Liver (tissue), 9 donors: ENCODE results near the gene CHMP1B. TPM values are rescaled to one million over a fixed set of nuclear protein-coding genes. Genes with fewer than 3 reads are reported as not detected.

Experiments used
- DNase-seq: peaks from one replicate; pipeline ENCODE4 v3.0.0-alpha.2; 2017; ENCODE audit warnings: low spot score
- H3K27ac ChIP-seq, 2 donors: one replicate each; pipeline ENCODE4 v1.7.0; 2013; ENCODE audit warnings: inconsistent platforms in 2 of 2, low read length in 2 of 2, control low read depth in 1 of 2, low read depth in 1 of 2, mild to moderate bottlenecking in 1 of 2
- H3K27me3 ChIP-seq, 4 donors: one replicate each; pipeline versions ENCODE4 v1.6.1 to v1.7.0; 2013; ENCODE audit warnings: low read length in 3 of 4, inconsistent platforms in 1 of 4, mild to moderate bottlenecking in 1 of 4, moderate library complexity in 1 of 4; ENCODE audit not compliant: control insufficient read depth in 4 of 4, insufficient read depth in 4 of 4
- H3K36me3 ChIP-seq, 4 donors: one replicate each; pipeline versions ENCODE4 v1.6.1 to v1.7.0; 2013; ENCODE audit warnings: low read length in 3 of 4, mild to moderate bottlenecking in 3 of 4, low read depth in 1 of 4, moderate library complexity in 1 of 4; ENCODE audit not compliant: control insufficient read depth in 4 of 4, insufficient read depth in 3 of 4
- H3K4me1 ChIP-seq, 4 donors: one replicate each; pipeline versions ENCODE4 v1.6.1 to v1.7.0; 2013; ENCODE audit warnings: low read length in 3 of 4, mild to moderate bottlenecking in 3 of 4, moderate library complexity in 1 of 4; ENCODE audit not compliant: control insufficient read depth in 4 of 4, insufficient read depth in 4 of 4
- H3K4me3 ChIP-seq, 3 donors: one replicate each; pipeline versions ENCODE4 v1.6.1 to v1.7.0; 2013; ENCODE audit warnings: low read length in 3 of 3, control low read depth in 1 of 3, low read depth in 1 of 3, mild to moderate bottlenecking in 1 of 3
- H3K9ac ChIP-seq, 2 donors: one replicate each; pipeline ENCODE4 v1.7.0; 2013; ENCODE audit warnings: low read length in 2 of 2, mild to moderate bottlenecking in 2 of 2, moderate library complexity in 2 of 2, control low read depth in 1 of 2, low read depth in 1 of 2
- H3K9me3 ChIP-seq, 4 donors: one replicate each; pipeline versions ENCODE4 v1.6.1 to v1.7.0; 2013; ENCODE audit warnings: low read length in 3 of 4; ENCODE audit not compliant: control insufficient read depth in 4 of 4
- EGR1 ChIP-seq, 2 donors: IDR thresholded peaks; 2 replicates each; pipeline ENCODE4 v1.6.1; 2016 to 2018; ENCODE audit warnings: antibody characterized with exemption in 2 of 2, low read depth in 2 of 2
- FOXA1 ChIP-seq: IDR thresholded peaks from 2 replicates; pipeline ENCODE4 v1.6.1; 2016; ENCODE audit warnings: antibody characterized with exemption
- FOXA2 ChIP-seq: IDR thresholded peaks from 2 replicates; pipeline ENCODE4 v1.6.1; 2016; ENCODE audit warnings: antibody characterized with exemption
- GABPA ChIP-seq, 2 donors: IDR thresholded peaks in 1 of 2; conservative IDR thresholded peaks in 1 of 2; 2 replicates each; pipeline ENCODE4 v1.6.1; 2016; ENCODE audit warnings: antibody characterized with exemption in 2 of 2, mild to moderate bottlenecking in 1 of 2, moderate library complexity in 1 of 2
- HNF4A ChIP-seq, 2 donors: conservative IDR thresholded peaks; 2 replicates each; pipeline ENCODE4 v1.6.1; 2016; ENCODE audit warnings: antibody characterized with exemption in 2 of 2, mild to moderate bottlenecking in 2 of 2
- HNF4G ChIP-seq: IDR thresholded peaks from 2 replicates; pipeline ENCODE4 v1.6.1; 2016; ENCODE audit warnings: antibody characterized with exemption
- JUND ChIP-seq, 2 donors: IDR thresholded peaks; 2 replicates each; pipeline ENCODE4 v1.6.1; 2016; ENCODE audit warnings: antibody characterized with exemption in 2 of 2
- NR2F2 ChIP-seq: IDR thresholded peaks from 2 replicates; pipeline ENCODE4 v1.6.1; 2016; ENCODE audit warnings: antibody characterized with exemption
- RAD21 ChIP-seq, 2 donors: IDR thresholded peaks; 2 replicates each; pipeline ENCODE4 v1.6.1; 2016; ENCODE audit warnings: antibody characterized with exemption in 2 of 2, mild to moderate bottlenecking in 2 of 2
- RXRA ChIP-seq, 2 donors: IDR thresholded peaks; 2 replicates each; pipeline ENCODE4 v1.6.1; 2017 to 2018; ENCODE audit warnings: antibody characterized with exemption in 2 of 2, mild to moderate bottlenecking in 1 of 2
- SP1 ChIP-seq: IDR thresholded peaks from 2 replicates; pipeline ENCODE4 v1.6.1; 2018; ENCODE audit warnings: antibody characterized with exemption, mild to moderate bottlenecking
- TAF1 ChIP-seq: conservative IDR thresholded peaks from 2 replicates; pipeline ENCODE4 v1.6.1; 2016; ENCODE audit warnings: antibody characterized with exemption, mild to moderate bottlenecking
- YY1 ChIP-seq: IDR thresholded peaks from 2 replicates; pipeline ENCODE4 v1.6.1; 2016; ENCODE audit warnings: antibody characterized with exemption, mild to moderate bottlenecking
- WGBS: extraction: QIAGEN DNeasy Blood & Tissue Kit; methylation state at CpG from one replicate; pipeline ENCODE4 v1.1.7; 2013; 5-methylcytosine and 5-hydroxymethylcytosine counted together
- polyA plus RNA-seq, 2 donors: library from polyadenylated mRNA; stranded (reverse) in 1 of 2; unstranded in 1 of 2; fragments of 200-250 nt in 1 of 2; fragments of >200 nt in 1 of 2; fragmentation: Nextera tagmentation in 1 of 2; extraction: Ambion mirVana in 1 of 2; gene quantifications; one replicate each; pipeline versions ENCODE4 v1.2.1 to v1.2.3, GENCODE V29; 2013 to 2015
- total RNA-seq, 2 donors: library from RNA; depleted of rRNA; stranded (reverse); fragments of >200 nt; gene quantifications; one replicate each; pipeline ENCODE4 v1.2.3, GENCODE V29; 2014
- TF ChIP-seq, protein P1 (sequence below): IDR thresholded peaks from 2 replicates; pipeline ENCODE4 v1.6.1; 2016; ENCODE audit warnings: antibody characterized with exemption
- TF ChIP-seq, protein P2 (sequence below): IDR thresholded peaks from 2 replicates; pipeline ENCODE4 v1.6.1; 2016; ENCODE audit warnings: antibody characterized with exemption, mild to moderate bottlenecking
- TF ChIP-seq, protein P3 (sequence below): IDR thresholded peaks from 2 replicates; pipeline ENCODE4 v1.6.1; 2016; ENCODE audit warnings: antibody characterized with exemption
- TF ChIP-seq, protein P4 (sequence below): fragments of 150-350 bp; IDR thresholded peaks from 2 replicates; pipeline ENCODE4 v1.5.1; 2017; ENCODE audit warnings: improper control_type of control experiment, low read depth, low read length; ENCODE audit not compliant: missing input control
- TF ChIP-seq, protein P5 (sequence below): IDR thresholded peaks from 2 replicates; pipeline ENCODE4 v1.6.1; 2016; ENCODE audit warnings: antibody characterized with exemption
- donor health status: healthy.
- donor health status: healthy.
- donor health status: healthy.
- donor health status: healthy.
- donor health status: healthy.

CHMP1B gene
- total and polyA plus RNA-seq, 4 donors: 13.6 to 23.6 (median 19.1) TPM

DNA sequence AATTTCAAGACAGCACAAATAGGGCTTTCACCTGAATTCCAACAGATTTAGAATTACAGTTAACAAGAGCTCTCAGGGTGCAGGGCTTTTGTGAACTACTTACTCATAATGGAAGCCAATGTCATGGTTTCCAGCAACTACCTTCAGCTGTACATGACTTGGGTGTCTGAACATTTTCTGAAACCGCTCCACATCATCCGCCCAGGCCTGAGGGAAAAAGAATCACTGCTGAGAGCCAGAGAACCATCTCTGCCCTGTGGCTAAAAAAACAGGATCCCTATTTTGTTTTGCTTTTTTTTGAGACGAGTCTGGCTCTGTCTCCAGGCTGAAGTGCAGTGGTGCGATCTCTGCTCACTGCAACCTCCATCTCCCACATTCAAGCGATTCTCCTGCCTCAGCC lies 38.1 kb downstream of the CHMP1B start:
- no peaks in the 10 kb centered on the region for H3K27me3 ChIP-seq
- H3K36me3 ChIP-seq: peaks cover 2 to 43% (median 36%) of the 10 kb centered on the region in 4 donors
- H3K4me1 ChIP-seq: peaks cover 2 to 12% (median 7%) of the 10 kb centered on the region in 4 donors
- H3K27ac ChIP-seq: no peak overlapping the region
- no peak overlapping the region for H3K4me3 ChIP-seq
- H3K9me3 ChIP-seq: no peaks in the 10 kb centered on the region
- DNase-seq: no peak
- TF ChIP-seq, protein P1, sequence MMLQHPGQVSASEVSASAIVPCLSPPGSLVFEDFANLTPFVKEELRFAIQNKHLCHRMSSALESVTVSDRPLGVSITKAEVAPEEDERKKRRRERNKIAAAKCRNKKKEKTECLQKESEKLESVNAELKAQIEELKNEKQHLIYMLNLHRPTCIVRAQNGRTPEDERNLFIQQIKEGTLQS: no peak
- TF ChIP-seq, protein P2, sequence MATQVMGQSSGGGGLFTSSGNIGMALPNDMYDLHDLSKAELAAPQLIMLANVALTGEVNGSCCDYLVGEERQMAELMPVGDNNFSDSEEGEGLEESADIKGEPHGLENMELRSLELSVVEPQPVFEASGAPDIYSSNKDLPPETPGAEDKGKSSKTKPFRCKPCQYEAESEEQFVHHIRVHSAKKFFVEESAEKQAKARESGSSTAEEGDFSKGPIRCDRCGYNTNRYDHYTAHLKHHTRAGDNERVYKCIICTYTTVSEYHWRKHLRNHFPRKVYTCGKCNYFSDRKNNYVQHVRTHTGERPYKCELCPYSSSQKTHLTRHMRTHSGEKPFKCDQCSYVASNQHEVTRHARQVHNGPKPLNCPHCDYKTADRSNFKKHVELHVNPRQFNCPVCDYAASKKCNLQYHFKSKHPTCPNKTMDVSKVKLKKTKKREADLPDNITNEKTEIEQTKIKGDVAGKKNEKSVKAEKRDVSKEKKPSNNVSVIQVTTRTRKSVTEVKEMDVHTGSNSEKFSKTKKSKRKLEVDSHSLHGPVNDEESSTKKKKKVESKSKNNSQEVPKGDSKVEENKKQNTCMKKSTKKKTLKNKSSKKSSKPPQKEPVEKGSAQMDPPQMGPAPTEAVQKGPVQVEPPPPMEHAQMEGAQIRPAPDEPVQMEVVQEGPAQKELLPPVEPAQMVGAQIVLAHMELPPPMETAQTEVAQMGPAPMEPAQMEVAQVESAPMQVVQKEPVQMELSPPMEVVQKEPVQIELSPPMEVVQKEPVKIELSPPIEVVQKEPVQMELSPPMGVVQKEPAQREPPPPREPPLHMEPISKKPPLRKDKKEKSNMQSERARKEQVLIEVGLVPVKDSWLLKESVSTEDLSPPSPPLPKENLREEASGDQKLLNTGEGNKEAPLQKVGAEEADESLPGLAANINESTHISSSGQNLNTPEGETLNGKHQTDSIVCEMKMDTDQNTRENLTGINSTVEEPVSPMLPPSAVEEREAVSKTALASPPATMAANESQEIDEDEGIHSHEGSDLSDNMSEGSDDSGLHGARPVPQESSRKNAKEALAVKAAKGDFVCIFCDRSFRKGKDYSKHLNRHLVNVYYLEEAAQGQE: no peak
- TF ChIP-seq NR2F2 (no peak), JUND (IDR thresholded peaks at IDR 0.05) (no peak), RXRA (IDR thresholded peaks at IDR 0.05) (no peak), EGR1 (IDR thresholded peaks at IDR 0.05; ENCODE audit: low read depth in 2 of 2) (no peak), FOXA1 (no peak), TAF1 (no peak), FOXA2 (no peak), GABPA (IDR thresholded peaks at IDR 0.05 in 1 of 2, conservative IDR thresholded peaks at IDR 0.05 in 1 of 2) (no peak), HNF4A (conservative IDR thresholded peaks at IDR 0.05) (no peak), SP1 (no peak), HNF4G (no peak), RAD21 (IDR thresholded peaks at IDR 0.05) (no peak), YY1 (no peak)
- TF ChIP-seq, protein P3, sequence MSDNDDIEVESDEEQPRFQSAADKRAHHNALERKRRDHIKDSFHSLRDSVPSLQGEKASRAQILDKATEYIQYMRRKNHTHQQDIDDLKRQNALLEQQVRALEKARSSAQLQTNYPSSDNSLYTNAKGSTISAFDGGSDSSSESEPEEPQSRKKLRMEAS: no peak
- TF ChIP-seq, protein P4, sequence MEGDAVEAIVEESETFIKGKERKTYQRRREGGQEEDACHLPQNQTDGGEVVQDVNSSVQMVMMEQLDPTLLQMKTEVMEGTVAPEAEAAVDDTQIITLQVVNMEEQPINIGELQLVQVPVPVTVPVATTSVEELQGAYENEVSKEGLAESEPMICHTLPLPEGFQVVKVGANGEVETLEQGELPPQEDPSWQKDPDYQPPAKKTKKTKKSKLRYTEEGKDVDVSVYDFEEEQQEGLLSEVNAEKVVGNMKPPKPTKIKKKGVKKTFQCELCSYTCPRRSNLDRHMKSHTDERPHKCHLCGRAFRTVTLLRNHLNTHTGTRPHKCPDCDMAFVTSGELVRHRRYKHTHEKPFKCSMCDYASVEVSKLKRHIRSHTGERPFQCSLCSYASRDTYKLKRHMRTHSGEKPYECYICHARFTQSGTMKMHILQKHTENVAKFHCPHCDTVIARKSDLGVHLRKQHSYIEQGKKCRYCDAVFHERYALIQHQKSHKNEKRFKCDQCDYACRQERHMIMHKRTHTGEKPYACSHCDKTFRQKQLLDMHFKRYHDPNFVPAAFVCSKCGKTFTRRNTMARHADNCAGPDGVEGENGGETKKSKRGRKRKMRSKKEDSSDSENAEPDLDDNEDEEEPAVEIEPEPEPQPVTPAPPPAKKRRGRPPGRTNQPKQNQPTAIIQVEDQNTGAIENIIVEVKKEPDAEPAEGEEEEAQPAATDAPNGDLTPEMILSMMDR: no peak
- TF ChIP-seq, protein P5, sequence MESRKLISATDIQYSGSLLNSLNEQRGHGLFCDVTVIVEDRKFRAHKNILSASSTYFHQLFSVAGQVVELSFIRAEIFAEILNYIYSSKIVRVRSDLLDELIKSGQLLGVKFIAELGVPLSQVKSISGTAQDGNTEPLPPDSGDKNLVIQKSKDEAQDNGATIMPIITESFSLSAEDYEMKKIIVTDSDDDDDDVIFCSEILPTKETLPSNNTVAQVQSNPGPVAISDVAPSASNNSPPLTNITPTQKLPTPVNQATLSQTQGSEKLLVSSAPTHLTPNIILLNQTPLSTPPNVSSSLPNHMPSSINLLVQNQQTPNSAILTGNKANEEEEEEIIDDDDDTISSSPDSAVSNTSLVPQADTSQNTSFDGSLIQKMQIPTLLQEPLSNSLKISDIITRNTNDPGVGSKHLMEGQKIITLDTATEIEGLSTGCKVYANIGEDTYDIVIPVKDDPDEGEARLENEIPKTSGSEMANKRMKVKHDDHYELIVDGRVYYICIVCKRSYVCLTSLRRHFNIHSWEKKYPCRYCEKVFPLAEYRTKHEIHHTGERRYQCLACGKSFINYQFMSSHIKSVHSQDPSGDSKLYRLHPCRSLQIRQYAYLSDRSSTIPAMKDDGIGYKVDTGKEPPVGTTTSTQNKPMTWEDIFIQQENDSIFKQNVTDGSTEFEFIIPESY: no peak
- H3K9ac ChIP-seq: no peak overlapping the region
- WGBS: 97% methylated on average over 5 of the region's 5 CpGs
